ENCODE results near the gene THOC5.
A peak's percentile ranks its signal among the peaks of the same experiment; 100 is the strongest.

Gene THOC5

GRCh38 chr22:29553351-29554224 lies at the start of gene THOC5 (continued):
- TF ChIP-seq TSHZ1 (tag by site-specific recombination; IDR thresholded peaks at IDR 0.05; ENCODE audit: borderline replicate concordance) (no peak), KLF16 (tag by site-specific recombination; IDR thresholded peaks at IDR 0.05) (peak; percentile 89), ZNF623 (tag by site-specific recombination; IDR thresholded peaks at IDR 0.05) (no peak), ZNF19 (tag by site-specific recombination; IDR thresholded peaks at IDR 0.05; ENCODE audit: low read depth) (no peak), ZNF280D (tag by site-specific recombination; IDR thresholded peaks at IDR 0.05) (no peak), ZBTB44 (tag by site-specific recombination; IDR thresholded peaks at IDR 0.05) (no peak), ZNF707 (tag by site-specific recombination; IDR thresholded peaks at IDR 0.05) (no peak), ZNF302 (tag by site-specific recombination; IDR thresholded peaks at IDR 0.05; ENCODE audit: low read depth) (no peak), ZNF626 (tag by site-specific recombination; IDR thresholded peaks at IDR 0.05) (no peak), ZNF837 (tag by site-specific recombination; IDR thresholded peaks at IDR 0.05) (no peak), ZNF624 (tag by site-specific recombination; IDR thresholded peaks at IDR 0.05) (no peak), ZNF513 (tag by site-specific recombination; IDR thresholded peaks at IDR 0.05) (no peak), ZNF692 (tag by site-specific recombination; IDR thresholded peaks at IDR 0.05) (peak; percentile 51; the same call in 1 of the 2 replicates), ZNF426 (tag by site-specific recombination; IDR thresholded peaks at IDR 0.05) (no peak), ZSCAN16 (tag by site-specific recombination; IDR thresholded peaks at IDR 0.05) (no peak), WT1 (tag by site-specific recombination; IDR thresholded peaks at IDR 0.05) (peak; percentile 18; the same call in 1 of the 2 replicates), ZNF24 (tag by site-specific recombination; IDR thresholded peaks at IDR 0.05) (peak; percentile 82; the same call in 1 of the 2 replicates), ZNF16 (tag by site-specific recombination; IDR thresholded peaks at IDR 0.05; ENCODE audit: low read depth) (no peak), BCL11B (tag by site-specific recombination; IDR thresholded peaks at IDR 0.05; ENCODE audit: low read depth) (no peak), ZNF223 (tag by site-specific recombination; IDR thresholded peaks at IDR 0.05) (no peak), ZNF138 (tag by site-specific recombination; IDR thresholded peaks at IDR 0.05; ENCODE audit: borderline replicate concordance) (no peak), ZNF202 (tag by site-specific recombination; IDR thresholded peaks at IDR 0.05; ENCODE audit: borderline replicate concordance) (no peak), KLF7 (tag by site-specific recombination; IDR thresholded peaks at IDR 0.05; ENCODE audit: borderline replicate concordance) (peak; percentile 11; the same call in 1 of the 2 replicates), ZNF843 (tag by site-specific recombination; IDR thresholded peaks at IDR 0.05) (no peak), GFI1B (tag by site-specific recombination; IDR thresholded peaks at IDR 0.05) (no peak), OVOL3 (tag by site-specific recombination; IDR thresholded peaks at IDR 0.05) (no peak), ZNF266 (tag by site-specific recombination; IDR thresholded peaks at IDR 0.05; ENCODE audit: low read depth) (no peak), ZNF114 (tag by site-specific recombination; IDR thresholded peaks at IDR 0.05) (no peak), ZNF404 (tag by site-specific recombination; IDR thresholded peaks at IDR 0.05) (no peak)

Measured in HEK293 (cell line).